ENCODE measurements around the gene IL36A. TPM values are rescaled to one million over a fixed set of nuclear protein-coding genes. Genes with fewer than 3 reads are reported as not detected.

IL36A gene
- total RNA-seq (not detected), polyA plus RNA-seq (not detected)
- long read RNA-seq, donor 1 = 0 reads
- long read RNA-seq, donor 2 = 0 reads

GRCh38 chr2:113005030-113005509 is at the start of gene IL36A:
TSS of gene IL36A (plus strand) at chr2:113005459. CDS start at chr2:113005872, 413 bp downstream.
- no peak for DNase-seq
- H3K27ac ChIP-seq = no peak within 1 kb of the TSS
- H3K4me1 ChIP-seq = no peaks in the 10 kb centered on the region
- no peaks in the 10 kb centered on the region for H3K9me3 ChIP-seq
- no peak for TF ChIP-seq CTCF (IDR thresholded peaks at IDR 0.05)
- no peaks in the 10 kb centered on the region for H3K27me3 ChIP-seq (ENCODE audit: insufficient read depth in 3 of 3, low read length in 2 of 3)
- 83 to 88% (median 86%) methylated on average over 3 of the region's 3 CpGs for WGBS, 3 donors
- H3K36me3 ChIP-seq (ENCODE audit: insufficient read depth in 1 of 2, low read depth in 1 of 2) = no peaks in the 10 kb centered on the region
- H3K4me3 ChIP-seq = no peak within 1 kb of the TSS
- no peak for ATAC-seq
- intact Hi-C loops (cut with DNase I) = no loop called here

- intact Hi-C loops (cut with DNase I) = loop anchor here in 1 of 2 donors (10.0 kb wide), 1 partner anchor 353 kb away; no protein-coding TSS in a partner anchor
- no peak for ATAC-seq
- 89 to 95% (median 95%) methylated on average over 3 of the region's 3 CpGs for WGBS, 3 donors
- Histone ChIP-seq H3K9me3 (no peaks in the 10 kb centered on the region), H3K4me3 (no peak overlapping the region), H3K27me3 (ENCODE audit: insufficient read depth in 3 of 3, low read length in 2 of 3) (peaks cover 0 to 6% (median 0%) of the 10 kb centered on the region in 3 donors), H3K27ac (no peak overlapping the region), H3K4me1 (no peaks in the 10 kb centered on the region), H3K36me3 (ENCODE audit: insufficient read depth in 1 of 2, low read depth in 1 of 2) (no peaks in the 10 kb centered on the region)
- TF ChIP-seq CTCF (IDR thresholded peaks at IDR 0.05) = no peak
- DNase-seq = no peak
Observed at GRCh38 chr2:112957511-112957910, 47.7 kb upstream of the IL36A start.

- Histone ChIP-seq H3K9me3 (no peaks in the 10 kb centered on the region), H3K4me3 (no peak overlapping the region), H3K4me1 (no peaks in the 10 kb centered on the region), H3K27ac (no peak overlapping the region), H3K27me3 (ENCODE audit: insufficient read depth in 3 of 3, low read length in 2 of 3) (peaks cover 0 to 6% (median 0%) of the 10 kb centered on the region in 3 donors), H3K36me3 (ENCODE audit: insufficient read depth in 1 of 2, low read depth in 1 of 2) (no peaks in the 10 kb centered on the region)
- peak in 1 of 4 donors; percentile 41 for ATAC-seq
- WGBS, 3 donors = 46 to 53% (median 52%) methylated on average over 8 to 9 of the region's 9 CpGs
- intact Hi-C loops (cut with DNase I) = loop anchor here in 1 of 2 donors (2.0 to 10.0 kb wide), 2 partner anchors 210 to 354 kb away; no protein-coding TSS in a partner anchor
- DNase-seq = no peak
- TF ChIP-seq CTCF (IDR thresholded peaks at IDR 0.05) = peak; percentile 55
Observed at GRCh38 chr2:112958428-112959108, 46.7 kb upstream of the IL36A start.

GRCh38 chr2:112959109-112959812 is 46.0 kb upstream of the IL36A start:
- intact Hi-C loops (cut with DNase I) = loop anchor here in 1 of 2 donors (2.0 to 10.0 kb wide), 2 partner anchors 210 to 354 kb away; no protein-coding TSS in a partner anchor
- 60 to 67% (median 64%) methylated on average over 14 of the region's 14 CpGs for WGBS, 3 donors
- H3K27ac ChIP-seq = no peak overlapping the region
- H3K36me3 ChIP-seq (ENCODE audit: insufficient read depth in 1 of 2, low read depth in 1 of 2) = no peaks in the 10 kb centered on the region
- DNase-seq (no peak), ATAC-seq (no peak)
- H3K9me3 ChIP-seq = no peaks in the 10 kb centered on the region
- H3K4me3 ChIP-seq = no peak overlapping the region
- H3K27me3 ChIP-seq (ENCODE audit: insufficient read depth in 3 of 3, low read length in 2 of 3) = peaks cover 0 to 6% (median 0%) of the 10 kb centered on the region in 3 donors
- no peak for TF ChIP-seq CTCF (IDR thresholded peaks at IDR 0.05)
- no peaks in the 10 kb centered on the region for H3K4me1 ChIP-seq
